ENCODE data around the gene RABAC1. TPM values are rescaled to one million over a fixed set of nuclear protein-coding genes. Genes with fewer than 3 reads are reported as not detected.

Gene RABAC1
- total RNA-seq, 1 experiment from 2014 or later = 64.4 TPM

GRCh38 chr19:41978470-41978869 lies 19.3 kb upstream of the RABAC1 start:
- Histone ChIP-seq H3K4me3 (ENCODE audit: low read depth, low read length) (no peak overlapping the region), H3K27me3 (replicated peaks; ENCODE audit: control insufficient read depth, insufficient read depth, low read length) (no peaks in the 10 kb centered on the region), H3K9me3 (no peaks in the 10 kb centered on the region), H3K36me3 (ENCODE audit: control insufficient read depth, insufficient read depth, low read length) (no peaks in the 10 kb centered on the region), H3K4me1 (no peaks in the 10 kb centered on the region)
- Mint-ChIP-seq H3K4me3 (ENCODE audit: unreplicated experiment) (no peak overlapping the region), H3K27me3 (ENCODE audit: insufficient read depth, unreplicated experiment) (peaks cover 9% of the 10 kb centered on the region), H3K4me1 (ENCODE audit: low read depth, unreplicated experiment) (no peaks in the 10 kb centered on the region), H3K9me3 (ENCODE audit: unreplicated experiment) (no peaks in the 10 kb centered on the region), H3K36me3 (ENCODE audit: insufficient read depth, unreplicated experiment) (no peaks in the 10 kb centered on the region), H3K27ac (ENCODE audit: unreplicated experiment) (no peak overlapping the region)
- BruUV-seq (replicated peaks) = no TSS peak
- ChIA-PET CTCF (interaction anchor here (0.6 kb wide), 1 partner anchor 48 kb away, joined by 3 read pairs; no protein-coding TSS in a partner anchor), POLR2A (no interaction called here)
- intact Hi-C loops (cut with micrococcal nuclease; ENCODE audit: unreplicated experiment) = no loop called here
- TF ChIP-seq CTCF (IDR thresholded peaks at IDR 0.05; ENCODE audit: insufficient read depth in 1 of 2, low read depth in 1 of 2, low read length in 1 of 2, severe bottlenecking in 1 of 2, unreplicated experiment in 1 of 2) = no peak
- DNase-seq = no peak

DNA sequence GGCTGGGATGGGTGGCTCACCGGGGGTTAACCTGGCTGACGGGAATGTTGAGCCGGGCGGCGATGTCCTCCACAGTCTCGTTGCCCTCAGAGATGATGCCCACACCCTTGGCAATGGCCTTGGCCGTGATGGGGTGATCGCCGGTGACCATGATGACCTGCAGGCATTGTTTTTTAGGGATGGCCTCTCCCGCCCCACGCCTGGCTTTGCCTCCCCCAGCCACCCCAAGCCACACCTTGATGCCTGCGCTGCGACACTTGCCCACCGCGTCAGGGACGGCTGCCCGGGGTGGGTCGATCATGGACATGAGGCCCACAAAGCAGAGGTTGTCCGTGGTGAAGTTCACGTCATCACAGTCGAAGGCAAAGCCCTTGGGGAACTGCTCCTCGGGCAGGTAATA lies 18.8 kb upstream of the RABAC1 start:
- H3K27me3 Mint-ChIP-seq (ENCODE audit: insufficient read depth, unreplicated experiment) = peaks cover 9% of the 10 kb centered on the region
- H3K4me1 ChIP-seq = no peaks in the 10 kb centered on the region
- ChIA-PET CTCF (interaction anchor here (0.6 kb wide), 1 partner anchor 48 kb away, joined by 3 read pairs; no protein-coding TSS in a partner anchor), POLR2A (no interaction called here)
- no peaks in the 10 kb centered on the region for H3K9me3 Mint-ChIP-seq (ENCODE audit: unreplicated experiment)
- H3K4me3 Mint-ChIP-seq (ENCODE audit: unreplicated experiment) = no peak overlapping the region
- no peaks in the 10 kb centered on the region for H3K36me3 Mint-ChIP-seq (ENCODE audit: insufficient read depth, unreplicated experiment)
- no peaks in the 10 kb centered on the region for H3K9me3 ChIP-seq
- no TSS peak for BruUV-seq (replicated peaks)
- H3K27ac Mint-ChIP-seq (ENCODE audit: unreplicated experiment) = no peak overlapping the region
- no peak for TF ChIP-seq CTCF (IDR thresholded peaks at IDR 0.05; ENCODE audit: insufficient read depth in 1 of 2, low read depth in 1 of 2, low read length in 1 of 2, severe bottlenecking in 1 of 2, unreplicated experiment in 1 of 2)
- H3K27me3 ChIP-seq (replicated peaks; ENCODE audit: control insufficient read depth, insufficient read depth, low read length) = no peaks in the 10 kb centered on the region
- no peaks in the 10 kb centered on the region for H3K36me3 ChIP-seq (ENCODE audit: control insufficient read depth, insufficient read depth, low read length)
- H3K4me1 Mint-ChIP-seq (ENCODE audit: low read depth, unreplicated experiment) = no peaks in the 10 kb centered on the region
- no peak for DNase-seq
- H3K4me3 ChIP-seq (ENCODE audit: low read depth, low read length) = no peak overlapping the region
- intact Hi-C loops (cut with micrococcal nuclease; ENCODE audit: unreplicated experiment) = no loop called here

DNA sequence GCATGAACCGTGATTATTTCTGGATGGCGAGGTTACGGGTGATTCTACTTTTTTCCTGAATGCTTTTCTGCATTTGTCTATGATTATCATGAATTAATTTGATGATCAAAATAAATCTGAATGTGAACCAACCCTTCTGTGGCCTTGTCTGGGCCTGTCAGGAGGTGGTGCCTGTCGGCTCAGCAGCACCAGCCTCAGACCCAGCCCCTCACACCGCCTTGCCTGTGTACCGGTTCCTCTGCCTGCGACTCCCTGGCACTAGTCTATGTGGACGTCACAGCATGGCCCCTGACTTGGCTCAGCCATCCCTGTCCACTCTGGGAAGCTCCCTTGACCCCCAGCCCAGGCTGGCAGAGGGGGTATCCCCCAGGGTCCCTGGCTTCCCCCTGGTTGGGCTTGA lies 15.5 kb upstream of the RABAC1 start:
- intact Hi-C loops (cut with micrococcal nuclease; ENCODE audit: unreplicated experiment) = no loop called here
- H3K4me3 Mint-ChIP-seq (ENCODE audit: unreplicated experiment) = no peak overlapping the region
- no peaks in the 10 kb centered on the region for H3K4me1 Mint-ChIP-seq (ENCODE audit: low read depth, unreplicated experiment)
- Histone ChIP-seq H3K4me1 (no peaks in the 10 kb centered on the region), H3K9me3 (no peaks in the 10 kb centered on the region), H3K4me3 (ENCODE audit: low read depth, low read length) (no peak overlapping the region), H3K27me3 (replicated peaks; ENCODE audit: control insufficient read depth, insufficient read depth, low read length) (no peaks in the 10 kb centered on the region), H3K36me3 (ENCODE audit: control insufficient read depth, insufficient read depth, low read length) (no peaks in the 10 kb centered on the region)
- POLR2A ChIA-PET = interaction anchor here (0.6 kb wide), 1 partner anchor 21 kb away, joined by 3 read pairs; no protein-coding TSS in a partner anchor
- no peaks in the 10 kb centered on the region for H3K36me3 Mint-ChIP-seq (ENCODE audit: insufficient read depth, unreplicated experiment)
- CTCF ChIA-PET = no interaction called here
- H3K9me3 Mint-ChIP-seq (ENCODE audit: unreplicated experiment) = no peaks in the 10 kb centered on the region
- TF ChIP-seq CTCF (IDR thresholded peaks at IDR 0.05; ENCODE audit: insufficient read depth in 1 of 2, low read depth in 1 of 2, low read length in 1 of 2, severe bottlenecking in 1 of 2, unreplicated experiment in 1 of 2) = no peak
- peaks cover 13% of the 10 kb centered on the region for H3K27me3 Mint-ChIP-seq (ENCODE audit: insufficient read depth, unreplicated experiment)
- BruUV-seq (replicated peaks) = no TSS peak
- DNase-seq = no peak
- no peak overlapping the region for H3K27ac Mint-ChIP-seq (ENCODE audit: unreplicated experiment)

Data from Caco-2 (cell line).